GM21447 (cell line): ENCODE data around the gene PKNOX2.

Experiments
- ATAC-seq: cut with Tn5 transposase; IDR thresholded peaks from one replicate; pipeline ENCODE4 v1.9.1; 2021; ENCODE audit not compliant: unreplicated experiment

PKNOX2 gene

GRCh38 chr11:125351033-125351867 is 186.7 kb downstream of the PKNOX2 start:
- no peak for ATAC-seq

- no peak for ATAC-seq
Measured at GRCh38 chr11:125351868-125352250, 187.3 kb downstream of the PKNOX2 start.

- no peak for ATAC-seq
Measured at GRCh38 chr11:125356797-125357196, 192.2 kb downstream of the PKNOX2 start.

GRCh38 chr11:125357551-125357950 is 193.0 kb downstream of the PKNOX2 start:
- ATAC-seq, result no peak

GRCh38 chr11:125358254-125358840 is 193.8 kb downstream of the PKNOX2 start:
- no peak for ATAC-seq

- ATAC-seq, result no peak
Measured at GRCh38 chr11:125359130-125359529, 194.6 kb downstream of the PKNOX2 start.

- no peak for ATAC-seq
Measured at GRCh38 chr11:125360066-125360465, 195.5 kb downstream of the PKNOX2 start.

GRCh38 chr11:125364121-125364826 is 199.7 kb downstream of the PKNOX2 start:
- ATAC-seq, result no peak

- ATAC-seq, result no peak
Measured at GRCh38 chr11:125365196-125365931, 200.8 kb downstream of the PKNOX2 start.

GRCh38 chr11:125367710-125368109 is 203.2 kb downstream of the PKNOX2 start:
- no peak for ATAC-seq

- ATAC-seq, result no peak
Measured at GRCh38 chr11:125368757-125369156, 204.2 kb downstream of the PKNOX2 start.

GRCh38 chr11:125369808-125370207 is 205.3 kb downstream of the PKNOX2 start:
- ATAC-seq, result no peak

- no peak for ATAC-seq
Measured at GRCh38 chr11:125370561-125371389, 206.2 kb downstream of the PKNOX2 start.

GRCh38 chr11:125371431-125371935 is 206.9 kb downstream of the PKNOX2 start:
- ATAC-seq, result no peak

- ATAC-seq, result no peak
Measured at GRCh38 chr11:125372088-125372487, 207.5 kb downstream of the PKNOX2 start.

GRCh38 chr11:125372911-125373310 is 208.4 kb downstream of the PKNOX2 start:
- no peak for ATAC-seq

GRCh38 chr11:125373426-125374391 is 209.2 kb downstream of the PKNOX2 start:
- ATAC-seq, result no peak

GRCh38 chr11:125374398-125374797 is 209.8 kb downstream of the PKNOX2 start:
- ATAC-seq, result no peak

- ATAC-seq, result no peak
Measured at GRCh38 chr11:125375146-125375545, 210.6 kb downstream of the PKNOX2 start.
